K562 (cell line): ENCODE data around the gene VPS11. TPM values are rescaled to one million over a fixed set of nuclear protein-coding genes. Genes with fewer than 3 reads are reported as not detected.
A peak's percentile ranks its signal among the peaks of the same experiment; 100 is the strongest.

Experiments
- CEBPZ ChIP-seq: fragments of 150-350 bp; IDR thresholded peaks from 2 replicates; pipeline ENCODE4 v1.6.1; 2014; ENCODE audit warnings: low read depth, mild to moderate bottlenecking, low read length, borderline replicate concordance
- CTBP1 ChIP-seq: fragments of 450-650 bp; IDR thresholded peaks from 2 replicates; pipeline ENCODE4 v1.6.1; 2016; ENCODE audit warnings: borderline replicate concordance
- GTF2A2 ChIP-seq: IDR thresholded peaks from 2 replicates; pipeline ENCODE4 v1.6.1; 2016; ENCODE audit warnings: mild to moderate bottlenecking, missing genetic modification characterization, missing compliant biosample characterization
- HBP1 ChIP-seq: fragments of 450-650 bp; formaldehyde crosslinking; IDR thresholded peaks from 2 replicates; pipeline ENCODE4 v1.4.0; 2022; ENCODE audit warnings: missing genetic modification characterization
- HMG20A ChIP-seq: fragments of 450-650 bp; formaldehyde crosslinking; conservative IDR thresholded peaks from 2 replicates; pipeline ENCODE4 v1.4.0; 2020; ENCODE audit warnings: mild to moderate bottlenecking, mixed read lengths
- MCM5 ChIP-seq: fragments of 450-650 bp; IDR thresholded peaks from 2 replicates; pipeline ENCODE4 v1.6.1; 2016; ENCODE audit warnings: low read depth
- MEIS2 ChIP-seq: fragments of 450-650 bp; IDR thresholded peaks from 2 replicates; pipeline ENCODE4 v1.6.1; 2014; ENCODE audit warnings: mild to moderate bottlenecking; ENCODE audit not compliant: partially characterized antibody
- NONO ChIP-seq, 2 experiments: fragments of 200-400 bp in 1 of 2; fragments of 450-650 bp in 1 of 2; formaldehyde crosslinking in 1 of 2; IDR thresholded peaks; 2 replicates each; pipeline ENCODE4 v1.6.1; 2017; ENCODE audit warnings: low read depth in 2 of 2, mild to moderate bottlenecking in 2 of 2, moderate library complexity in 2 of 2, low read length in 1 of 2
- PHF8 ChIP-seq: fragments of 200-600 bp; sonication (generic); IDR thresholded peaks from 2 replicates; pipeline ENCODE4 v1.6.1; 2012; ENCODE audit warnings: mixed run types, mild to moderate bottlenecking, inconsistent platforms, low read length, moderate library complexity, borderline replicate concordance
- SIN3A ChIP-seq, 2 experiments: fragments of 150-350 bp in 1 of 2; IDR thresholded peaks; 2 replicates each; pipeline ENCODE4 v1.6.1; 2011 to 2016; ENCODE audit warnings: borderline replicate concordance in 2 of 2, low read depth in 2 of 2, low read length in 2 of 2, mild to moderate bottlenecking in 2 of 2, moderate library complexity in 2 of 2; ENCODE audit not compliant: control insufficient read depth in 1 of 2
- SMAD4 ChIP-seq: fragments of 250-450 bp; sonication (Bioruptor Pico); conservative IDR thresholded peaks from 2 replicates; pipeline ENCODE4 v1.8.0; 2021; ENCODE audit warnings: inconsistent platforms, mild to moderate bottlenecking, moderate library complexity
- ZNF398 ChIP-seq: fragments of 250-450 bp; sonication (Bioruptor Pico); IDR thresholded peaks from 2 replicates; pipeline ENCODE4 v1.8.0; 2021; ENCODE audit warnings: moderate library complexity, mild to moderate bottlenecking, inconsistent platforms
- ZNF444 ChIP-seq: fragments of 250-450 bp; sonication (Bioruptor Pico); IDR thresholded peaks from 2 replicates; pipeline ENCODE4 v1.4.0; 2020; ENCODE audit warnings: mild to moderate bottlenecking, moderate library complexity
- ZNF561 ChIP-seq: fragments of 450-650 bp; formaldehyde crosslinking; conservative IDR thresholded peaks from 2 replicates; pipeline ENCODE4 v1.4.0; 2020; ENCODE audit warnings: mild to moderate bottlenecking, moderate library complexity
- polyA plus RNA-seq, 8 experiments: library from polyadenylated mRNA; depleted of rRNA in 4 of 8; stranded (reverse) in 5 of 8; unstranded in 3 of 8; fragments of >200 nt; fragmentation: Nextera tagmentation in 2 of 8; fragmentation: Illumina TruSeq in 1 of 8; extraction: Ambion mirVana in 2 of 8; extraction: Trizol in 1 of 8; gene quantifications; 2 replicates each; pipeline versions ENCODE4 v1.2.1 to v1.2.3, GENCODE V29; 2011 to 2014; ENCODE audit warnings: inconsistent platforms in 1 of 8, missing spikeins in 1 of 8
- total RNA-seq, 7 experiments: library from RNA; depleted of rRNA in 6 of 7; stranded (reverse); fragments of >200 nt in 6 of 7; fragmentation: Illumina TruSeq in 2 of 7; extraction: Trizol in 2 of 7; gene quantifications; 2 replicates each; pipeline versions ENCODE4 v1.2.1 to v1.2.3, GENCODE V29; 2011 to 2021; ENCODE audit warnings: low replicate concordance in 1 of 7

VPS11 gene
- total and polyA plus RNA-seq, 9 of the 15 experiments (the other 6 are each of a cell fraction or from before 2014, with no cell fraction given) = 14.1 to 35.5 (median 27.5) TPM

DNA sequence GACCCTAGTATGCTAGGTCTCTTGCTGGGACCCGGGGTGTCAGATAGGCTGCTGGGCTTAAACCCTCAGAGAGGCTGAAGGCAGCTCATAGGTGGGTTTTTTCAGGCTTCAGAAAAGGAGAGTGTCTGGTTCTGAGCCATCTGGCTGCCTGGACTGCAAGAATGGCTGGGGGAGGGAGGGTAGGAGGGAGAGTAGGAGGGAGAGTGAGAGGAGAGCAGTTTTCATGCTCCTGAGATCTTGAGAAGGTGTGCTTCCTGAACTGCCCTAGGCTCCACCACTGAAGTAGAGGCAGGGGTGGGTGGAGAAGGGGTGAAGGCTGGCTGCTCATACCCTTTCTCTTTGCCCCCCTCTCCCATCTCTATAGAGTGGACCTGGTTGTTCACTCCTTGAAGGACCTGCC is 21.7 kb downstream of the VPS11 start (continued):
- no peak for TF ChIP-seq CEBPZ
- no peak for TF ChIP-seq ZNF561 (CRISPR knock-in tag)
- TF ChIP-seq NONO (IDR thresholded peaks at IDR 0.05; ENCODE audit: low read depth in 2 of 2, low read length in 1 of 2) = no peak
- TF ChIP-seq HMG20A (CRISPR knock-in tag) = no peak
- TF ChIP-seq SIN3A (IDR thresholded peaks at IDR 0.05; ENCODE audit: borderline replicate concordance in 2 of 2, control insufficient read depth in 1 of 2, low read depth in 2 of 2, low read length in 2 of 2) = peak in 1 of 2 experiments; percentile 11; a peak in 1 of 4 replicates
- TF ChIP-seq PHF8 = no peak
- no peak for TF ChIP-seq CTBP1
- no peak for TF ChIP-seq MCM5
- no peak for TF ChIP-seq MEIS2
- TF ChIP-seq ZNF398 (CRISPR knock-in tag) = no peak
- TF ChIP-seq ZNF444 (CRISPR knock-in tag) = peak; percentile 70; the same call in 1 of the 2 replicates
- TF ChIP-seq GTF2A2 (tag) = no peak
- 0 out of 2 replicates have a peak, but pooled peaks have one; percentile 17 for TF ChIP-seq SMAD4 (CRISPR knock-in tag)
- TF ChIP-seq HBP1 (CRISPR knock-in tag) = no peak
